HS-27A (cell line): ENCODE results near the gene REXO2.

Source experiments
- DNase-seq: peaks from one replicate; pipeline ENCODE4 v3.0.0-alpha.2; 2012; ENCODE audit warnings: low read depth, missing footprints

REXO2 gene

GRCh38 chr11:114439229-114440120 lies at the start of gene REXO2:
Gene REXO2 (plus strand): TSS chr11:114439467. CDS start chr11:114439529, 62 bp downstream.
- DNase-seq: peak; percentile 58

DNA sequence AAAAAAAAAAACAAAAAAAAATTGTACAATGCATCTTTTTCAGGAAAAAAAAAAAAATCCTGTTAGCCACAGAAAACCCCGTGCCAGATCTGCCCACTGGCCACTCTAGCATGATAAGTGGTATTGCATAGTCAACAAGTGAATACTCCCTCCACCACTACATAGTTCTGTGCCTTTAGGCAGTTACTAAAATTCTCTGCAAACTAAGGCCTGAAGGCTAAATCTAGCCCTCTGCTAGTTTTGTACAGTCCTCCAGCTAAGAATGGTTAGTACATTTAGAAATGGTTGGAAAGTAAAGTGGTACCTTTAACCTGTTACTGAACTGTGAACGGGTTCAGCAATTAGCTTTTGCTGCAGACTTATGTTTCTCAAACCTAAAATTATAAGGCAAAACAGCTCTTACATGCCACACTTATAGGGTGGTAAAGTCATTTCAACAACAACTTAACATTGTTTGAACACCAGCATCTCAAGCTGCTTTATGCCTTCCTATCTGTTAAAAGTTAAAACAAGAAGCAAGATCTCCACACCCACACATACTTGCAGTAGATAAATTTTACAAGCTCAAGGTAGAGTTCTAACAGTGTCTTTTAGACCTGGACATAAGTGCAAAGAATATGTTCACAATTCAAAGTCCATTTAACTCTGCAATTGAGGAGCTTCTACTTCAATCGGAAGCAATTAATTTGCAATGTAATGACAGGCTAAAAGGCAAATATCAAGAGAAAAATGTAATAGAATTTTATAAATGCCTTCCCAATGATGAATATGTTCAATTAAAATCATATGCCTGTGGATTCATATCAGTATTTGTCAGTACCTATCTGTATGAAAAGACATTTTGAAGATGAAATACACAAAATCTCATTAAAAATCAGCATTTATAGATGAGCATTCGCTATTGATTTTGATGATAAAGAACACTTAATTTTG lies 46.3 kb upstream of the REXO2 start:
- no peak for DNase-seq

- no peak for DNase-seq
Measured at GRCh38 chr11:114395736-114396135, 43.5 kb upstream of the REXO2 start.

DNA sequence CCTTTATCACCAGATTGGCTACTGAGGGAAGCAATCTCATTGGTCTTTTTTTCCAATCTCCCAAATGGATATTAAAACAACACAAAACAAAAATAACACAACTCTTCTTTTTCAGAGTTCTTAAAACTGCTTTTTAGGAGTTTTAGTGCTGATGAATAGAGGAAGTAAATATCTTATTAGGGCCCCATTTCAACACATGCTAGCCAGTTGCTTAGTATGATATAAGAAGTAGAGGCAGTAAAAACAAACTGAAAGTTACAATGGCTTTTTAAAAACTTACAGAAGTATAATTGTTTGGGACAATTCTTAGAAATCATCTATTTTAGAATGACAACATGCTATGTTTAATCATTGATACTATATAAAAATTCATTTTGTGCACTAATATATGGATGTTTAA lies 42.4 kb upstream of the REXO2 start:
- DNase-seq: no peak

DNA sequence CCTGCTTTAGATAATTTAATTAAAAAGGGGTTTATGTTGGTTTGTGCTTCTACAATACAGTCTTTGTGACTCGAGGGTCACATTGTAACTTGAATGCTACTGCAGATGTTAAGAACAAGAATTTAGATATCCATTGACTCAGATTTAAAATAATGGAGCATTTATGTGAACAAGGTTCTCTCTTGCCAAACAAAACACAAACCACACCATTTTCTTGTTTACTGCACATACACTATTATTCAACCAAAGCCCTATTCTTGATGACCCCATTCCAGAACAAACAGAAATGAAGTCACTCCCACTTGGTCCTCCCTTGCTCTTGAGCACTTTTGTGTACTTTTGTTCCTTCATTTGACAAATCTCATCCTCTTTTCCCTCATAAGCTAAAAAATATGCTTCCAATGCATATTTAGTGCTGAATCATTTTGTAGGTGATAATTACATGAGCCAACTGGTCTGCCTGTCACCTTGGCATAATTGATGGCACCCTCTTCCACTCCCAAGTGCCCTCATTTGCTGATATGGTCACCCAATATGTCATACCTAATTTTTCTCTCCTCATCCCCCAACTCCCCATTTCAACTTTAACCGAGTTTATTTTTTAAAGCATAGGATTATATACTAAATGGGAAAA lies 41.8 kb upstream of the REXO2 start:
- DNase-seq: no peak

- no peak for DNase-seq
Measured at GRCh38 chr11:114398303-114398920, 40.9 kb upstream of the REXO2 start.

DNA sequence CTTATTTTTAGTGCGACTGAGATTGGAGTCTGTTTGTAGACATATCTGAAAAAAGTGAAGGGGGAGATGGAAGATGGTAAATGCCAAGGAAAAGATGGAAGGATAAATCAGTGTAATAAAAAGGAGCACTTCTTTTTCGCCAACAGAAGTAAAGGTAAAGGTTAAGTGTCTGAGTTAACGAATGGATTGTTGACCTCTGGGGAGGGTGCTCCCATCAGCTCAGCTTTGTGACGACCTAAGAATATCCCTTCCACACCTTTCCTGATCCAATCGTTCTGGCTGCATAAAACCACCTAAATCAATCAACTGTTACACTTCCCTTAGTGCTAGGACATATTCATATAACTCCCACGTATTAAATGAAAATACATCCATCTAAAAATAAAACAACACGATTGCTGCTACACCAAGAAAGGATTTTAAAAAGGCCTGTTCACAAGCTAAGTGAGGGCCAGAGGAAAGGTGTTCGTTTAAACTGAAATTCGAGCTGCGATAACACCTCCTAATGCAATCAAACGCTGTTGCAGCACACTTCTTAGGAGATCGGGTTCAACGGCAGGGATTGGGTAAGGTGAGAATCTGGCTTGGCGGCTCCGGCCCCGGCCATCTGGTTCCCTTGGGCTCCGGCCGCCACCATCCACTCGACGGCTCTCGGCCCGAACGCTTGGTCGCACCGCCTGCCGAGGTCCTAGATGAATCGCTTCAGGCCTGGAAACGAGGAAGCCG lies 39.6 kb upstream of the REXO2 start:
- DNase-seq: no peak

DNA sequence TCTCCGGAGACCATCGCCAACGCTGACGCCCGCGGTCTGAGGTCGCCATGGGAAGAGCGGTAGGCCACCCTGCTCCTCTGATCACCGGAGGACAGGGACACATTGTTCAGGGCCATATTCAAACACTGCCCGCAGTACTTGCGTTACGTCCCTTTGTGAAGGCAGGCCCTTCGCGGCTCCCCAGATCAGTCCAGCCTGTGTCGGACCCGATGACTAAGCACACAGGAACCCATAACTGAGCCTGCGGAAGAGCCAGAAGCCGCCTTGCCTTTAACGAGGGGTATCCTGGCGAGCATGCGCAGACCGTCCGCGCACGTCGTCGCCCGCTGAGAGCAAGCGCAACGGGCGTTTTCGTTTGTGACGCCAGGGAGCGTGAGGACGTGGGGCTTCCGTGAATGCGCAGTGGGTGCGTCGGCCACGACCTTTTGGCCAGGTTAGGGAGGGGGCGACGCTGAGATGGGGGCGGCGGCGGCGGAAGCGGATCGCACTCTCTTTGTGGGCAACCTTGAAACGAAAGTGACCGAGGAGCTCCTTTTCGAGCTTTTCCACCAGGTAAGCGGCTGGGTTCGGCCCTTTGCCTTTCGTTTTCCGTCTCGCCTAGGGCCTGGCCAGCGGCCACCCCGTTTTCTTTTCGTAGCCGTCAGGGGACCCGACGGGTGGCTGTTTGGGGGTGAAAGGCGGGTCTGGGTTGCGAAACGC lies 38.9 kb upstream of the REXO2 start, which contains the start of the genes C11orf71 and RBM7:
Gene C11orf71 (minus strand): TSS at position 296 of the 699 bp plus-strand sequence. CDS start 180 bp downstream, at position 116.
Gene RBM7 (plus strand): TSS at position 451 of the 699 bp plus-strand sequence. CDS start 6 bp downstream, at position 457.
- DNase-seq: peak; percentile 91

- DNase-seq: no peak
Measured at GRCh38 chr11:114400915-114401223, 38.4 kb upstream of the REXO2 start.

GRCh38 chr11:114401311-114401710 lies 38.0 kb upstream of the REXO2 start:
- DNase-seq: no peak

DNA sequence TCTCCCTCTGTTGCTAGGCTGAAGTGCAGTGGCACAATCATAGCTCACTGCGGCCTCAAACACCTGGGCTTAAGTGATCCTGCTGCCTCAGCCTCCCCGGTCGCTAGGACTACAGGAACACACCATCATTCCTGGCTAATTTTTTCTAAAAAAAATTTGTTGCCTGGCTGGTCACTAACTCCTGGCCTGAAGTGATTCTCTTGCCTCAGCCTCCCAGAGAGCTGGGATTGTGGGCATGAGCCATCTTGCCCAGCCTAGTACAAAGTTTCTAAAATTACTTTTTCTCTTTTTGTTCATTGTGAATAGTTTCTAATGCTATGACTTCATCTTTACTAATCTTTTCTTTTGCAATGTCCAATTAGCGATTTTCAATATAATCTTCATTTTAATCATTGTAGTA lies 26.3 kb upstream of the REXO2 start:
- DNase-seq: no peak

DNA sequence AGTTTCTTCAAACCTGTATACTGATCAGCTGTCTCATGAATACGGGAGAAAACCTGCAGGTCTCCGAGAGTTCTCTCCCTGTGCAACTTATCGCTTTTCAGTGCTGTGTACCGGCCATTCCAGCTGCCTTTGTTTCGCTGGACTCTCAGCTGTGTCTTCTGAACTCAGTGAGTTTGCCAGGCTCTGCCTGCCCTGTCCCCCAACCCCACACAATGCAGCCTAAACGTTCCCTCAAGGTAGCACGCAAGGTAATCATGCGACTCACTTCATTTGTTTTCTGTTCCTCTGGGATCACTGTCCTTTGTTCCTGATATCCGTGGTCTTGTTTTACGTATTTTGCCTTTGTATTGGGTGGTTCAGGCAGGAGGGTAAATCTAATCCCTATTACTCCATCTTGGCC lies 25.3 kb upstream of the REXO2 start:
- no peak for DNase-seq

- no peak for DNase-seq
Measured at GRCh38 chr11:114416441-114416961, 22.8 kb upstream of the REXO2 start.

DNA sequence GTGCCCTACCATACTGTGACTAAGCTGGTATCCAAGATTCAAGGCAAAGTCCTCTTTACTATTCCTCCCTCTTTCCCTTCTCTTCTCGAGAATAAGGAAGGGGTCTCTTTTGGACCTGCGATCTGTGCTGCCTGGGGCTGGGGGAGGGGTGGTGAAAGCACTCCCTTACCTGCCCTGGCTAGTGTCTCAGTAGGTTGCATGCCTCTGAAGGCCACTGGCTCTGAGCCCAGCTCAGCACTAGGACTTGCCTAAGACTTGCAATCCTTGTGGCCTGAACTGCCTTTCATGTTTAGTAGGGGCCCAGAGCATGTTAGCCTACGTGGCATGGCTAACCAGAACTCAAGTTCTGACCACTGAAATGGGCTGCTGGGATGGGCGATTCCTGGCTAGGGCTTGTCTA lies 13.0 kb upstream of the REXO2 start:
- DNase-seq: no peak

DNA sequence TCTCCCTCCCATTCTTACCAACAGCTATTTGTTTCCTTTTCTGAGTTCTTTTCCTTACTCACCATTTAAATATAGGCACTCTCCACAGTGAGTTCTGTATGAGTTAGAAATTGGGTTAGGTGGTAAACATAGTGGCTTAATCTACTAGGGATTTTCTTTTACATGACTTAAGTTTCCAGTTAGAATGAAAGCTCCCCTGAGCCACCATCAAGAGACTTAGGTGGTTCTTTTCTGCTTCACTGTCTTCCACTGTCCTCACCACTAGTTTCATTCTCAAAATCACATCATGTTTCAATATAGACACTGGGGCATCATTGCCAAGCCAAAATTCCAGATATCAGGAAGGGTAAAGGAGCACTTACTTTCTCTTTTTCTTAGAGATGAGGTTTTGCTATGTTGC lies 9.0 kb upstream of the REXO2 start:
- no peak for DNase-seq

GRCh38 chr11:114432893-114433292 lies 6.4 kb upstream of the REXO2 start:
- no peak for DNase-seq

DNA sequence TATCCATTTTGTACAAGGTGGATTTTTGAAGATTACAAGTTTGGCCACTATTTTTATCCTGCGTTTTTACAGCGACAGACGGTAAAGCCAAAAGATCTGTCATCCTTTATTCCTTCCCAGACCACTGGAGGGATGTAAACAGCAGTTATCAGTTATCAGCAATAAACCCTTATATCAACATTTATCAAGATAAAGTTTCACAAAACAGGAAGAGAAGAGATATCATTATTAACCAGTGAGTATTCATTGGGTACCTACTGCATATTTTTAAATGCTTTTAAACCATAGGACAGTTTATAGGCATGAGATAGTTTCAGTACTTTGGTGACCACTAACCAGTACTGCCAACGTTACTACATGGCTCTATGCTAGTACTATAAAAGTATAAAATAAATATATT lies 5.9 kb upstream of the REXO2 start:
- DNase-seq: no peak

DNA sequence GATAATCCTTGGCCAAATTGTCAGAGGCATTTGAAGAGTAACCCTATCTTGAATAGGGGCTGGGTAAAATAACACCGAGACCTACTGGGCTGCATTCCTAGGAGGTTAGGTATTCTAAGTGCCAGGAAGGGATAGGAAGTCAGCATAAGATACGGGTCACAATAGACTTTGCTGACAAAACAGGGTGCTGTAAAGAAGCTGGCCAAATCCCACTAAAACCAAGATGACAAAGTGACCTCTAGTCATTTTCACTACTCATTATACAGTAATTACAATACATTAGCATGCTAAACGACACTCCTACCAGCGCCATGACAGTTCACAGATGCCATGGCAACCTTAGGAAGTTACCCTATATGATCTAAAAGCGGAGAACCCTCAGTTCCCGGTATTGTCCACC lies 964 bp upstream of the REXO2 start:
- no peak for DNase-seq

DNA sequence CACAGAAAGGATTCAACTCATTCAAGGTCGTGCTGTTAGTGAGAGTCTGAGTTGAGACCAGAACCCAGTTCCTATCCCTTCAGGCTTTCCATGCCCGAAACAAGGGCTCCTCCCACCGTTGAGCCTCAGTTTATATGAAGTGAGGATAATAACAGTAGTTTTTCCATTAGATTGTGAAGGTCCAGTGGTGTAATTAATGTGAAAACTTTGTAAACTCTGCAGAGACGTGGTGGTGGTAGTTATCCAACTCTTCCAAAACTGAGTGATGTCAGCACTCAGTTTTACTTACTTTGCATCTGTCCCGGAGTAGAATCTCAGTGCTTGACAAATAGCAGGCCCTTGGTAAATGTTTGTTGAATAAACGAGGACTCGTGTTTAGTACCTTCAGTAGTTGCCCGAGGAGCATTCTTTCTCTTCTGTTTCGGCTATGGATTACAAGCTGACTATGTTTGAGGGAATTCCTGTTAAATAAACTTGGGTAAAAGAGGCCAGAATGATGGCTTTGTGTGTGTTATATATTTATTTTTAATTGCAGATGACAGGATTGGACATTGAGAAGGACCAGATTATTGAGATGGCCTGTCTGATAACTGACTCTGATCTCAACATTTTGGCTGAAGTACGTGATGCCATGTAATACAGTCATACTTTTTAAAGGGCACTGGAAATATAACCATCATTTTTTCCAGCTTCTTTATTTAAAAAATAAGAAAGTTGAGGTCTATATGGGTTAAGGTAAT lies 1.0 kb downstream of the REXO2 start:
- DNase-seq: no peak
